ENCODE results near the gene NRSN2. TPM values are rescaled to one million over a fixed set of nuclear protein-coding genes. Genes with fewer than 3 reads are reported as not detected.
A peak's percentile ranks its signal among the peaks of the same experiment; 100 is the strongest.
"Not testable (repeated sequence)": the region's sequence is repeated elsewhere in the genome, so short reads cannot be mapped to it uniquely, and the experiment has no call there.

The NRSN2 gene
- total RNA-seq, 1 donor from 2014 or later, result 89.3 TPM

GRCh38 chr20:334578-334977, 12.3 kb upstream of the NRSN2 start:
- H3K4me1 Mint-ChIP-seq (ENCODE audit: low read depth, unreplicated experiment), result peaks cover 7% of the 10 kb centered on the region
- TF ChIP-seq CTCF (IDR thresholded peaks at IDR 0.05; ENCODE audit: partially characterized antibody, unreplicated experiment), result no peak
- H3K4me3 Mint-ChIP-seq (ENCODE audit: unreplicated experiment), result no peak overlapping the region
- peaks cover under 1% of the 10 kb centered on the region for H3K9me3 Mint-ChIP-seq (ENCODE audit: unreplicated experiment)
- no peaks in the 10 kb centered on the region for H3K36me3 Mint-ChIP-seq (ENCODE audit: unreplicated experiment)
- DNase-seq, result no peak
- peaks cover 8% of the 10 kb centered on the region for H3K27me3 Mint-ChIP-seq (ENCODE audit: unreplicated experiment)
- H3K27ac Mint-ChIP-seq (ENCODE audit: unreplicated experiment), result no peak overlapping the region

DNA sequence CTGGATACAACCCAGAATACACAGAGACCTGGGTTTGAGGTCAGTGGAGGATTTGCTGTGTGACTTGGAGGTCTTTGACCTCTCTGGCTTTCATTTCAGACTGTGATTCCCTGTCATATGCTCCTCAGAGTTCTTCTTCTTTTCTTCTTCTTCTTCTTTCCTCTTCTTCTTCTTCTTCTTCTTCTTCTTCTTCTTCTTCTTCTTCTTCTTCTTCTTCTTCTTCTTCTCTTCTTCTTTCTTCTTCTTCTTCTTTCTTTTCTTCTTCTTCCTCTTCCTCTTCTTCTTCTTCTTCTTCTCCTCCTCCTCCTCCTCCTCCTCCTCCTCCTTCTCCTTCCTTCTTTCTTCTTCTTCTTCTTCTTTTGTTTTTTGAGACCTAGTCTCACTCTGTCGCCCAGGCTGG, 10.9 kb upstream of the NRSN2 start:
- H3K9me3 Mint-ChIP-seq (ENCODE audit: unreplicated experiment); H3K4me3 Mint-ChIP-seq (ENCODE audit: unreplicated experiment); H3K27ac Mint-ChIP-seq (ENCODE audit: unreplicated experiment); H3K27me3 Mint-ChIP-seq (ENCODE audit: unreplicated experiment); H3K4me1 Mint-ChIP-seq (ENCODE audit: low read depth, unreplicated experiment); H3K36me3 Mint-ChIP-seq (ENCODE audit: unreplicated experiment); DNase-seq: not testable (repeated sequence)

DNA sequence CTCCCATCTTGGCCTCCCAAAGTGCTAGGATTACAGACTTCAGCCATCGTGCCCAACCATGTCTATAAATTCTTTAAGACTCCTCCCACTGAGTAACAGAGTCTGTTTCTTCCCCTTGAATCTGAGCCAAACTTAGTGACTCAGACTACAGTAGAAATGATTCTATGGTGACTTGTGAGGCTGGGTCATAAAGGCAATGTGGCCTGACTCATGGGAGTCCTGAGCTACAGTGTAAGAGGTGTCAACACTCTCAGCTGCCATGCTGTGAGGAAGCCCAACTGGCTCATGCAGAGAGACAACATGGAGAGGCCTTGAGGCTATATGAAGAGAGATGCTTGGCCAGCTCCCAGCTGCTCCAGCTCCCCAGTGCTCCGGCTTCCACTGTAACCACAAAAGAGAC, 5.2 kb upstream of the NRSN2 start:
- TF ChIP-seq CTCF (IDR thresholded peaks at IDR 0.05; ENCODE audit: partially characterized antibody, unreplicated experiment), result no peak
- peaks cover 7% of the 10 kb centered on the region for H3K9me3 Mint-ChIP-seq (ENCODE audit: unreplicated experiment)
- H3K27me3 Mint-ChIP-seq (ENCODE audit: unreplicated experiment), result peaks cover 7% of the 10 kb centered on the region
- no peak overlapping the region for H3K4me3 Mint-ChIP-seq (ENCODE audit: unreplicated experiment)
- no peak for DNase-seq
- H3K4me1 Mint-ChIP-seq (ENCODE audit: low read depth, unreplicated experiment), result peaks cover 2% of the 10 kb centered on the region
- H3K36me3 Mint-ChIP-seq (ENCODE audit: unreplicated experiment), result no peaks in the 10 kb centered on the region
- no peak overlapping the region for H3K27ac Mint-ChIP-seq (ENCODE audit: unreplicated experiment)

- H3K9me3 Mint-ChIP-seq (ENCODE audit: unreplicated experiment), result peaks cover 8% of the 10 kb centered on the region
- H3K36me3 Mint-ChIP-seq (ENCODE audit: unreplicated experiment), result no peaks in the 10 kb centered on the region
- H3K4me3 Mint-ChIP-seq (ENCODE audit: unreplicated experiment), result no peak overlapping the region
- peaks cover 2% of the 10 kb centered on the region for H3K4me1 Mint-ChIP-seq (ENCODE audit: low read depth, unreplicated experiment)
- no peak overlapping the region for H3K27ac Mint-ChIP-seq (ENCODE audit: unreplicated experiment)
- peaks cover 7% of the 10 kb centered on the region for H3K27me3 Mint-ChIP-seq (ENCODE audit: unreplicated experiment)
- TF ChIP-seq CTCF (IDR thresholded peaks at IDR 0.05; ENCODE audit: partially characterized antibody, unreplicated experiment), result no peak
- DNase-seq, result no peak
Measured at GRCh38 chr20:343107-343506, 3.8 kb upstream of the NRSN2 start.

DNA sequence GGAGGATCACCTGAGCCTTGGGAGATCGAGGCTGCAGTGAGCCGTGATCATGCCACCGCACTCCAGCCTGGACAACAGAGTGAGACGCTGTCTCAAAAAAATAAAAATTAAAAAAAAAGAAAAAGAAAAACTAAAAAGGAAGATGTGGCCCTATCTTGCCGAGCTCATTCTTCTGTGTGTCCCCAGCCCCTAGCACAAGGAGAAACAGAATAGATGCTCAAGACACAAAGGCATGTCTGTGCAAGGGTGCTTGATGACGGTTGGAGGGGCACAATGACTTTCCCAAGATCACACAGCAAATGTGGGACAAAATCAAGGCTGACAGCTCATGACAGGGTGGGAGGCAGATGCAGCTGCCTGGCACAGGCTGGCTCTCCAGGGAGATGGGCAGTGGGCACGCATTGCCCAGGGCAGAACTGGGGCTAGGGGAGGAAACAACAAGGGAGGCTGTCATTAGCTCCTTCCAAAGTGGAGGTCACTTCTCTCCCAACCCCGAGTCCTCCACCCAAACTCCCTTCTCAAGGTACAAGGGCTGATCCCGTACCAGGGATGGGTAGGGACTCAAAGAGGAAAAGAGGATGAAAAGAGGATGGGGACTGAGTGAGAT, 775 bp upstream of the NRSN2 start:
- H3K4me1 Mint-ChIP-seq (ENCODE audit: low read depth, unreplicated experiment), result peaks cover 11% of the 10 kb centered on the region
- peaks cover 15% of the 10 kb centered on the region for H3K27me3 Mint-ChIP-seq (ENCODE audit: unreplicated experiment)
- peaks cover 17% of the 10 kb centered on the region for H3K9me3 Mint-ChIP-seq (ENCODE audit: unreplicated experiment)
- DNase-seq, result no peak
- peak overlapping the region; percentile 90 for H3K4me3 Mint-ChIP-seq (ENCODE audit: unreplicated experiment)
- TF ChIP-seq CTCF (IDR thresholded peaks at IDR 0.05; ENCODE audit: partially characterized antibody, unreplicated experiment), result no peak
- H3K36me3 Mint-ChIP-seq (ENCODE audit: unreplicated experiment), result no peaks in the 10 kb centered on the region
- peak overlapping the region; percentile 94 for H3K27ac Mint-ChIP-seq (ENCODE audit: unreplicated experiment)
